ENCODE data around the gene VCP. TPM values are rescaled to one million over a fixed set of nuclear protein-coding genes. Genes with fewer than 3 reads are reported as not detected.

VCP gene
- total RNA-seq, 4 donors from 2014 or later, result 129 to 185 (median 171) TPM

DNA sequence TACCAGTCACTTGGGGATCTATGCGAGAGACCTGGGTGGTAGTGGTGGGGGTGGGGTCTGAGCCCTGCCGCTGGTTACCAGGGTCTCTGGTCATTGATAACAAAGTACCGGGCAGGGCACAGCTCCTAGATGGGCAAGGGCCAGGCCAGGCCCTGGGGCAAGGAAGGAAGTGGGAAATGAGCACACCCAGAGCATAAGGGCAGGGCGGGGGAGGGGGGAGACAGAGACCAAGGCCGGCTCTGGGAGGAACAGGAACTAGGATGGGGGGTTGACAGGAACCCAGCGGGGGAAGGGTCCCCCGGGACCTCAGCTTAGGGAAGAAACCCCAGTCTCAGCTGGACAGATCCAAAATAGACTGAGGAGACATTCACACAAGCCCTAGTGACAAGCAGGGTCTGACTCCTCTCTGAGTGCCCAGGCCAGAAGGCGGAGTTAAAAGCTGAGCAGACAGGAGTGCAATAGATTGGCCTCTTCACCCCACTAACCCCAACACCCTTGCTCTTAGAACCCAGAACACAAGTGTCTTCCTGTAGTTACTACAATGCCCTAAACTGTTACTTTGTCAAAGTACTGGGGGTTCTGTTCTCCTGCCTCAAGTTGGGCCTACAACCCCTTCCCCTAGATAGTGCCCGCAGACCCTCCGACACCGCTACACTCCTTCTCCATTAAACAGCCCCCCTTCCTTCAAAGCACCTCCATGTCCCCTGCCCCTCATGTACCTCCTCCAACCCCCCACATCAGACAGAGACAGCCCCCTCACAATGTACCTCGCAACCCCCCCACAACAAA lies 42.6 kb upstream of the VCP start:
- Histone ChIP-seq H3K27me3 (no peaks in the 10 kb centered on the region), H3K9me3 (no peaks in the 10 kb centered on the region), H3K4me3 (peak overlapping the region; percentile 60 to 75 (median 62)), H3K4me1 (peaks cover 57 to 67% (median 65%) of the 10 kb centered on the region in 4 donors), H3K27ac (replicated peaks in 1 of 4) (peak overlapping the region; percentile 83 to 93 (median 89)), H3K36me3 (no peaks in the 10 kb centered on the region)
- WGBS, result 25% methylated on average over 12 of the region's 12 CpGs
- no peak for DNase-seq (ENCODE audit: extremely low spot score)
- intact Hi-C loops (cut with DNase I), result loop anchor here (5.0 to 10.0 kb wide), 3 partner anchors 47 to 437 kb away; partner anchors contain the start of gene UNC13B
- TF ChIP-seq POLR2A (IDR thresholded peaks at IDR 0.05; ENCODE audit: low read depth), result no peak
- TF ChIP-seq EP300 (IDR thresholded peaks at IDR 0.05), result no peak
- TF ChIP-seq, protein P1, sequence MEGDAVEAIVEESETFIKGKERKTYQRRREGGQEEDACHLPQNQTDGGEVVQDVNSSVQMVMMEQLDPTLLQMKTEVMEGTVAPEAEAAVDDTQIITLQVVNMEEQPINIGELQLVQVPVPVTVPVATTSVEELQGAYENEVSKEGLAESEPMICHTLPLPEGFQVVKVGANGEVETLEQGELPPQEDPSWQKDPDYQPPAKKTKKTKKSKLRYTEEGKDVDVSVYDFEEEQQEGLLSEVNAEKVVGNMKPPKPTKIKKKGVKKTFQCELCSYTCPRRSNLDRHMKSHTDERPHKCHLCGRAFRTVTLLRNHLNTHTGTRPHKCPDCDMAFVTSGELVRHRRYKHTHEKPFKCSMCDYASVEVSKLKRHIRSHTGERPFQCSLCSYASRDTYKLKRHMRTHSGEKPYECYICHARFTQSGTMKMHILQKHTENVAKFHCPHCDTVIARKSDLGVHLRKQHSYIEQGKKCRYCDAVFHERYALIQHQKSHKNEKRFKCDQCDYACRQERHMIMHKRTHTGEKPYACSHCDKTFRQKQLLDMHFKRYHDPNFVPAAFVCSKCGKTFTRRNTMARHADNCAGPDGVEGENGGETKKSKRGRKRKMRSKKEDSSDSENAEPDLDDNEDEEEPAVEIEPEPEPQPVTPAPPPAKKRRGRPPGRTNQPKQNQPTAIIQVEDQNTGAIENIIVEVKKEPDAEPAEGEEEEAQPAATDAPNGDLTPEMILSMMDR (IDR thresholded peaks at IDR 0.05), result no peak
- no peak for TF ChIP-seq POLR2AphosphoS5 (IDR thresholded peaks at IDR 0.05)

DNA sequence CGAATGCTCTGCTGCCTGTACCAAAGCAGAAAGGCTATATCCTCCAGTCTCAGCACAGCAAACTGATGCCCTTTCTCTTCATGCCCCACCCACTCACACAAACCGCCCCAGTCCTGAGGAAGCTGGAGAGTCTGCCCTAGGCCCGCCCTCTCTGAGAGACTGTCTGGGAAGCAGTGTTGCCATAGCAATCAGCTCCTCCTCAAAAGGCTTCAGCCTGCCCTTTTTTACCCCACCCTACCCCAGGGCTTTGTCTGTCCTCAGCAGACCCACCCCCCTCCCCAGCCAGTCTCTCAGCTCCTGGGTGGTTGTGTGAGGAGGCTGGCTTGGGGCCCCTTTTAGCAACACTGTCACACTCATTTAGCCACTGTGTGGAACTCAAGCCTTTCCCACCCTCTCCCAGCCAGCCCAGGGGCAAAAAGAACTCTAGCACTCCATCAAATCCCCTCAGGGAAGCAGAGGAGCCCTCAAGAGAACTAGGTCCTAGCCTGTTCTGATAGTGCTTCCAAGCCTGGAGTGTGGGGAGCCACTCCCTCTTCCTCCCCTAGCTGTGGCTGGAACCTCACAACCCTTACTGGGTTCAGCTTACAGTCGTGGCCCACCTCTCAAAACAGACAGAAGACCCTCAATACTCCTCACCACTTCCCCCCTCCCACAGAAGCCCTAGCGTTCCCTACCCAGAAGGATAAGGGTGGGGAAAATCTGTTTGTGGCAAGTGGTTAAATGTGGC lies 41.9 kb upstream of the VCP start:
- H3K27ac ChIP-seq (replicated peaks in 1 of 4), result peak overlapping the region; percentile 83 to 93 (median 89)
- H3K4me3 ChIP-seq, result peak overlapping the region; percentile 60 to 75 (median 62)
- peak; percentile 40 to 62 for TF ChIP-seq POLR2AphosphoS5 (IDR thresholded peaks at IDR 0.05)
- TF ChIP-seq, protein P1 (IDR thresholded peaks at IDR 0.05), result no peak
- H3K27me3 ChIP-seq, result no peaks in the 10 kb centered on the region
- WGBS, result 4% methylated on average over 5 of the region's 5 CpGs
- no peaks in the 10 kb centered on the region for H3K9me3 ChIP-seq
- DNase-seq (ENCODE audit: extremely low spot score), result peak; percentile 95
- intact Hi-C loops (cut with DNase I), result loop anchor here (10.0 kb wide), 1 partner anchor 271 kb away; no protein-coding TSS in a partner anchor
- H3K4me1 ChIP-seq, result peaks cover 59 to 73% (median 69%) of the 10 kb centered on the region in 4 donors
- no peaks in the 10 kb centered on the region for H3K36me3 ChIP-seq

DNA sequence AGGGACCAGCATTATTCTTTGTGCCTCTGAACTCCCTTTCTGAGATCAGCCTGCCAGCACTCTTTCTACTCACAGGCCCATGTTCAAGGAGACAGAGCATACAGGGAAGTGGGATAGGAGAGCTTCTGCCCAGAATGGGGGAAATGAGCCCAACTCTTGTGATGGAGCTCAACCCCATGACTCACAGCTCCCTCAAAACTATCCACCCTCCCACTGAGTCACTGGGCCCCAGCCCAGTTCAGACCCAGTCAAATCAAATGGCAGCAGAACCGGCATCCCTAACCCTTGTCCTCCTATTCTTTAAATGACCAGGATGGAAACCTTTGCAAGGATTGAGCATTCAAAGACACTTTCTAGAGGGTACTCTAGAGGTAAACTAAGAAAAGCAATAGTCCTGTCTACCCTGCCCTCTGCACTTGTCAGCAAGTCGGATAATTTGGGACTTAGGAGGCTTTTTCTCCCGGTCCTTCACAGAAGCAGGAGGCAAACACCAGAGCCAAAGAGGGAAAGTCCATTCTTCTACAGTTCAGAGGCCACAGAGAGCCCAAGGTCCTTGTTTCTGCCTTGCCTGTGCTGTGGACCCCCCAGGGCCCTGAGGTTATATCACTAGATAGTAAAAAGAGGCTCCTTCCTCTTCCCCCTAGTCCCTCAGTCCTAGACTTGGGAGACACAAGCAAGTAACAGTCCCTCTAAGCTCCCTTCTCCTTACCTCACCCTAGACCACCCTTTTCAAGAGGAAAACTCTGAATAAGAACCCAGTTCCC lies 40.0 kb upstream of the VCP start:
- TF ChIP-seq POLR2AphosphoS5 (IDR thresholded peaks at IDR 0.05) (peak in 1 of 2 donors; percentile 7), POLR2A (IDR thresholded peaks at IDR 0.05; ENCODE audit: low read depth) (no peak), EP300 (IDR thresholded peaks at IDR 0.05) (no peak)
- TF ChIP-seq, protein P1 (IDR thresholded peaks at IDR 0.05), result no peak
- peak overlapping the region in 1 of 4 donors; percentile 66 for H3K4me3 ChIP-seq
- no peaks in the 10 kb centered on the region for H3K9me3 ChIP-seq
- H3K27ac ChIP-seq (replicated peaks in 1 of 4), result peak overlapping the region; percentile 89 to 94 (median 91)
- intact Hi-C loops (cut with DNase I), result loop anchor here (10.0 kb wide), 1 partner anchor 272 kb away; no protein-coding TSS in a partner anchor
- 55% methylated on average over 3 of the region's 3 CpGs for WGBS
- H3K36me3 ChIP-seq, result peaks cover 11 to 15% (median 13%) of the 10 kb centered on the region in 4 donors
- no peaks in the 10 kb centered on the region for H3K27me3 ChIP-seq
- peaks cover 59 to 76% (median 69%) of the 10 kb centered on the region in 4 donors for H3K4me1 ChIP-seq
- no peak for DNase-seq (ENCODE audit: extremely low spot score)

DNA sequence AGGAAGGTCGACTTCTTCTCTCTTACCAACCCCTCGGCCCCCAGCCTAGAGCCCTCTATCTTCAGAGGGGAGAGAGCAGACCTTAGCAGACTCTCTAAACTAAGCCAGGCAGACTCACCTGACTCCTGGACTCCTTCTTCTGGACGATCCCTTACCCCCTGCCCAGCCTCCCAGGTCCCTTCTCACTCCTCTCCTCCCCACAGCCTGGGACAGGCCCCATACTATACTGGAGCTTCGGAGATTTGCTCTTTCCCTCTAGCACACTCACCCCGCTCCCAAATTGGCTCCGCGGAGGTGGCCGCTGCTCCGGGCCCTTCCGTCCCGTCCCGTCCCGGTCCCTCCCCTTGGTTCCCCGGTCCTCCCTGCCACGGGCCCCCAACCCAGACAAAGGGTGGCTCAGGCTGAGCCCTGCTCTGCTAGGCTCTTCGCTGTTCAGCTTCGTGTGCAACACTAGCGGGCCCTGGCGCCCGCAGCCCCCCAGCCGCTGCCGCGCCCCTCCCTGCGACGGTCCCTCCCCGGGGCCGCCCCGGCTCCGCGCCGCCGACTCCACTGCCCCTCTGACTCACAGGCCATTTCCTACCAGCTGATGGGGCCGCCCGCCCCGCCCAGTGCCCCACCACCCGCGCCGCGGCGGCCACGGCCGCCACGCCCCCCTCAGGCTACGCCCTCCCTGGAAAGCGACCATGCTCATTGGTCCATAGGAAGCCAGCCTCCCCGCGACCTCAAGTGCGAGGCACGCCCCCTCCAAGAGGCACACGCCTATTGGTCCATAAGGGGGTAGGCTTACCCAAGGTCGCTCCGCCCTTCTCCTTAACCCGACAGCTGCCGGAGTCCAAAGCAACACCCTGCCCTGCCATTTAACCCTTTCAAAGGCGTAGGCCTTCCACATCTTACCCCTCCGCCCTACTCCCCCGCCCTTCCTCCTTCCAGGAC lies 38.8 kb upstream of the VCP start:
- peaks cover 48 to 64% (median 57%) of the 10 kb centered on the region in 4 donors for H3K4me1 ChIP-seq
- TF ChIP-seq, protein P1 (IDR thresholded peaks at IDR 0.05), result no peak
- TF ChIP-seq POLR2A (IDR thresholded peaks at IDR 0.05; ENCODE audit: low read depth), result peak; percentile 60
- no peak for TF ChIP-seq EP300 (IDR thresholded peaks at IDR 0.05)
- peak; percentile 77 to 84 for TF ChIP-seq POLR2AphosphoS5 (IDR thresholded peaks at IDR 0.05)
- WGBS, result 4% methylated on average over 20 of the region's 57 CpGs

More for the DNA sequence above, 38.8 kb upstream of the VCP start:
- peaks cover 14 to 27% (median 25%) of the 10 kb centered on the region in 4 donors for H3K36me3 ChIP-seq
- H3K4me3 ChIP-seq, result peak overlapping the region; percentile 66 to 87 (median 83)
- peak; percentile 99 for DNase-seq (ENCODE audit: extremely low spot score)
- H3K9me3 ChIP-seq, result no peaks in the 10 kb centered on the region
- no peaks in the 10 kb centered on the region for H3K27me3 ChIP-seq
- intact Hi-C loops (cut with DNase I), result loop anchor here (10.0 kb wide), 1 partner anchor 274 kb away; no protein-coding TSS in a partner anchor
- peak overlapping the region; percentile 89 to 94 (median 94) for H3K27ac ChIP-seq (replicated peaks in 1 of 4)

Data from esophagus muscularis mucosa (tissue), 4 donors.